Measurements from ENCODE around the gene TSPAN16. TPM values are rescaled to one million over a fixed set of nuclear protein-coding genes. Genes with fewer than 3 reads are reported as not detected.
A peak's percentile ranks its signal among the peaks of the same experiment; 100 is the strongest.

The TSPAN16 gene
- total and polyA plus RNA-seq, 4 experiments from 2014 or later = not detected

- Mint-ChIP-seq H3K27me3 (peaks cover 0 to 1% of the 10 kb centered on the region in 2 donors), H3K27ac (no peak overlapping the region), H3K36me3 (no peaks in the 10 kb centered on the region), H3K4me3 (no peak overlapping the region), H3K9me3 (peaks cover 0 to 6% (median 0%) of the 10 kb centered on the region in 8 donors), H3K4me1 (no peaks in the 10 kb centered on the region)
- ChIA-PET POLR2A (ENCODE audit: partially characterized antibody) (no interaction called here), CTCF (ENCODE audit: partially characterized antibody) (no interaction called here)
- intact Hi-C loops (cut with micrococcal nuclease) = no loop called here
- Histone ChIP-seq H3K27ac (ENCODE audit: low read depth, low read length) (no peak overlapping the region), H3K27me3 (ENCODE audit: insufficient read depth, low read length) (no peaks in the 10 kb centered on the region), H3K4me3 (ENCODE audit: low read length in 2 of 2) (no peak overlapping the region), H3K4me1 (ENCODE audit: insufficient read depth, low read length) (no peaks in the 10 kb centered on the region), H3K9me3 (ENCODE audit: control insufficient read depth in 1 of 2, low read length in 2 of 2) (no peaks in the 10 kb centered on the region), H3K36me3 (ENCODE audit: insufficient read depth, low read length) (no peaks in the 10 kb centered on the region)
- no peak for DNase-seq
Measured at GRCh38 chr19:11252665-11253355, 43.1 kb upstream of the TSPAN16 start.

- Mint-ChIP-seq H3K4me3 (no peak overlapping the region), H3K4me1 (no peaks in the 10 kb centered on the region), H3K27ac (no peak overlapping the region), H3K36me3 (no peaks in the 10 kb centered on the region), H3K9me3 (peaks cover 0 to 7% (median 0%) of the 10 kb centered on the region in 8 donors), H3K27me3 (no peaks in the 10 kb centered on the region)
- no peaks in the 10 kb centered on the region for H3K9me3 ChIP-seq (ENCODE audit: control insufficient read depth in 1 of 2, low read length in 2 of 2)
- H3K27ac ChIP-seq (ENCODE audit: low read depth, low read length) = no peak overlapping the region
- CTCF ChIA-PET (ENCODE audit: partially characterized antibody) = interaction anchor here (1.9 kb wide), 1 partner anchor 11 kb away, joined by 4 read pairs; no protein-coding TSS in a partner anchor
- no peak overlapping the region for H3K4me3 ChIP-seq (ENCODE audit: low read length in 2 of 2)
- no peak for DNase-seq
- H3K36me3 ChIP-seq (ENCODE audit: insufficient read depth, low read length) = no peaks in the 10 kb centered on the region
- intact Hi-C loops (cut with micrococcal nuclease) = no loop called here
- no peaks in the 10 kb centered on the region for H3K4me1 ChIP-seq (ENCODE audit: insufficient read depth, low read length)
- POLR2A ChIA-PET (ENCODE audit: partially characterized antibody) = no interaction called here
- H3K27me3 ChIP-seq (ENCODE audit: insufficient read depth, low read length) = no peaks in the 10 kb centered on the region
Measured at GRCh38 chr19:11254666-11255065, 41.3 kb upstream of the TSPAN16 start.

- no peaks in the 10 kb centered on the region for H3K4me1 ChIP-seq (ENCODE audit: insufficient read depth, low read length)
- H3K27ac ChIP-seq (ENCODE audit: low read depth, low read length) = no peak overlapping the region
- Mint-ChIP-seq H3K9me3 (peaks cover 0 to 7% (median under 1%) of the 10 kb centered on the region in 8 donors), H3K27ac (no peak overlapping the region), H3K4me3 (no peak overlapping the region), H3K36me3 (no peaks in the 10 kb centered on the region), H3K27me3 (peaks cover 8% of the 10 kb centered on the region in 2 donors), H3K4me1 (no peaks in the 10 kb centered on the region)
- DNase-seq = no peak
- H3K4me3 ChIP-seq (ENCODE audit: low read length in 2 of 2) = no peak overlapping the region
- ChIA-PET CTCF (ENCODE audit: partially characterized antibody) (interaction anchor here (1.9 kb wide), 1 partner anchor 12 kb away, joined by 4 read pairs; no protein-coding TSS in a partner anchor), POLR2A (ENCODE audit: partially characterized antibody) (no interaction called here)
- intact Hi-C loops (cut with micrococcal nuclease) = no loop called here
- no peaks in the 10 kb centered on the region for H3K36me3 ChIP-seq (ENCODE audit: insufficient read depth, low read length)
- no peaks in the 10 kb centered on the region for H3K9me3 ChIP-seq (ENCODE audit: control insufficient read depth in 1 of 2, low read length in 2 of 2)
- no peaks in the 10 kb centered on the region for H3K27me3 ChIP-seq (ENCODE audit: insufficient read depth, low read length)
Measured at GRCh38 chr19:11256189-11256588, 39.8 kb upstream of the TSPAN16 start.

- Histone ChIP-seq H3K4me3 (ENCODE audit: low read length in 2 of 2) (no peak overlapping the region), H3K27me3 (ENCODE audit: insufficient read depth, low read length) (peaks cover 6% of the 10 kb centered on the region), H3K4me1 (ENCODE audit: insufficient read depth, low read length) (no peaks in the 10 kb centered on the region), H3K27ac (ENCODE audit: low read depth, low read length) (no peak overlapping the region), H3K9me3 (ENCODE audit: control insufficient read depth in 1 of 2, low read length in 2 of 2) (no peaks in the 10 kb centered on the region), H3K36me3 (ENCODE audit: insufficient read depth, low read length) (no peaks in the 10 kb centered on the region)
- Mint-ChIP-seq H3K9me3 (peaks cover 0 to 7% (median under 1%) of the 10 kb centered on the region in 8 donors), H3K36me3 (no peaks in the 10 kb centered on the region), H3K4me1 (peaks cover 0 to 5% (median 0%) of the 10 kb centered on the region in 4 donors), H3K27me3 (peaks cover 8 to 9% of the 10 kb centered on the region in 2 donors), H3K4me3 (no peak overlapping the region), H3K27ac (no peak overlapping the region)
- intact Hi-C loops (cut with micrococcal nuclease) = no loop called here
- no peak for DNase-seq
- ChIA-PET CTCF (ENCODE audit: partially characterized antibody) (no interaction called here), POLR2A (ENCODE audit: partially characterized antibody) (no interaction called here)
Measured at GRCh38 chr19:11257846-11258380, 38.0 kb upstream of the TSPAN16 start.

- H3K4me1 ChIP-seq (ENCODE audit: insufficient read depth, low read length) = no peaks in the 10 kb centered on the region
- no peak overlapping the region for H3K27ac ChIP-seq (ENCODE audit: low read depth, low read length)
- H3K27ac Mint-ChIP-seq = peak overlapping the region in 2 of 7 donors; percentile 36 to 92
- H3K36me3 ChIP-seq (ENCODE audit: insufficient read depth, low read length) = no peaks in the 10 kb centered on the region
- no peak overlapping the region for H3K4me3 ChIP-seq (ENCODE audit: low read length in 2 of 2)
- H3K9me3 ChIP-seq (ENCODE audit: control insufficient read depth in 1 of 2, low read length in 2 of 2) = no peaks in the 10 kb centered on the region
- ChIA-PET CTCF (ENCODE audit: partially characterized antibody) (no interaction called here), POLR2A (ENCODE audit: partially characterized antibody) (no interaction called here)
- H3K4me1 Mint-ChIP-seq = peaks cover 0 to 12% (median 2%) of the 10 kb centered on the region in 4 donors
- no peak for DNase-seq
- no peaks in the 10 kb centered on the region for H3K36me3 Mint-ChIP-seq
- intact Hi-C loops (cut with micrococcal nuclease) = no loop called here
- H3K4me3 Mint-ChIP-seq = peak overlapping the region; percentile 26 to 79 (median 54)
- peaks cover 15% of the 10 kb centered on the region for H3K27me3 ChIP-seq (ENCODE audit: insufficient read depth, low read length)
- H3K9me3 Mint-ChIP-seq = peaks cover 0 to 4% (median 1%) of the 10 kb centered on the region in 8 donors
- H3K27me3 Mint-ChIP-seq = peaks cover 27 to 28% of the 10 kb centered on the region in 2 donors
Measured at GRCh38 chr19:11260996-11261395, 35.0 kb upstream of the TSPAN16 start.

GRCh38 chr19:11261431-11261970, 34.5 kb upstream of the TSPAN16 start:
- H3K36me3 Mint-ChIP-seq = no peaks in the 10 kb centered on the region
- peak overlapping the region in 5 of 8 donors; percentile 52 to 79 (median 59) for H3K4me3 Mint-ChIP-seq
- peaks cover 0 to 12% (median 2%) of the 10 kb centered on the region in 4 donors for H3K4me1 Mint-ChIP-seq
- no peaks in the 10 kb centered on the region for H3K4me1 ChIP-seq (ENCODE audit: insufficient read depth, low read length)
- no peak overlapping the region for H3K27ac Mint-ChIP-seq
- H3K9me3 ChIP-seq (ENCODE audit: control insufficient read depth in 1 of 2, low read length in 2 of 2) = no peaks in the 10 kb centered on the region
- H3K4me3 ChIP-seq (ENCODE audit: low read length in 2 of 2) = peak overlapping the region in 1 of 2 donors; percentile 19
- ChIA-PET POLR2A (ENCODE audit: partially characterized antibody) (no interaction called here), CTCF (ENCODE audit: partially characterized antibody) (interaction anchor here (0.6 kb wide), 1 partner anchor 780 kb away, joined by 3 read pairs; no protein-coding TSS in a partner anchor)
- no peak for DNase-seq
- H3K27ac ChIP-seq (ENCODE audit: low read depth, low read length) = no peak overlapping the region
- intact Hi-C loops (cut with micrococcal nuclease) = no loop called here
- H3K27me3 ChIP-seq (ENCODE audit: insufficient read depth, low read length) = peaks cover 15% of the 10 kb centered on the region
- peaks cover 30 to 33% of the 10 kb centered on the region in 2 donors for H3K27me3 Mint-ChIP-seq
- peaks cover 0 to 4% (median 1%) of the 10 kb centered on the region in 8 donors for H3K9me3 Mint-ChIP-seq
- no peaks in the 10 kb centered on the region for H3K36me3 ChIP-seq (ENCODE audit: insufficient read depth, low read length)
